ELF-1 (cell line): Measurements from ENCODE around the gene CCIN.
A peak's percentile ranks its signal among the peaks of the same experiment; 100 is the strongest.

ENCODE experiments used
- DNase-seq: peaks from one replicate; pipeline ENCODE4 v3.0.0-alpha.2; 2016; ENCODE audit warnings: low read depth, low spot score

CCIN gene

DNA sequence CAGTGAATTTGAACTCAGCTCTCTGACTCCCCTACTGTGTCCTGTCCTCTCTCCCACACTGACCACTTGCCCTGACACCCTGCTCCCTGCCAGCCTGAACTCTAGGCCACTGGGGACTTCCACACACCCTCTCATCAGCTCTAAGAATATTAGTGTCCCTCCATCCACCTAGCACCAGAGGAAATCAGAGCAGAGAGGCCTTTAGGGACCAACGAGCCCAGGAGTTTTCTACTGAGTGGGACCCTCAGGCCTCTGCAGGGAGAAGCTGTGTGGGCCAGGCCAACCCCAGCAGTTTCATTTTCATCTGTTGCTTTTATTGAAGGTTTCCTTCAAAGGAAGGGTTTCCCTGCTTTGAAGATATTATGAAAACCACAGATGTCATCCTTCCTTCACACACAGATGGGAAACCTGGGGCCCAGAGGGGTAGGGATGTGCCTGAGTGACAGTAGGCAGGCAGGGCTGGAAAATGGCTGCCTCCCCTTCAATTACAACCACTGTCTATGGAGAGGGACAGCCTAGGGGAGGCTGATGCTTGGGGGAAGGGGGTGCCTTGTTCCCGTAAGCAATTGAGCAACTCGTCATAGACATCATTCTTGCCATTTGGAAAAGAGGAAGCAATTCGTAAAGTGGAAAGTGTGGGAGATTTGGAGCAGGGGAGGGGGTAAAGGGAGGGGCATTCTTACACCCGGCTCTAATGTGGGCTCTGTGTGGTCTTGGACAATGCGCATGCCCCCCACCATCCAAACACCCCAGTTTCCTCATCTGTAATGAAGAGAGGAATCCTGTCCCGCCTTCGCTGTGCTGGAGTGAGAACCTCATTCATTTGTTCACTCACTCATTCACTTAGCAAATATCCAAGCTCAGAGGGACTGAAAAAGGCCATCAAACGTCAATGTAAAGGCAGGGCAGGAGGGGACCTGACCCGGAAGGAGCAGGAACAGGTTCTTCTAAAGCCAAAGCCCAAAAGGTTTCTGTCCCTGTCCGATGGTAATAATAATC lies 28.8 kb upstream of the CCIN start:
- DNase-seq, result no peak

DNA sequence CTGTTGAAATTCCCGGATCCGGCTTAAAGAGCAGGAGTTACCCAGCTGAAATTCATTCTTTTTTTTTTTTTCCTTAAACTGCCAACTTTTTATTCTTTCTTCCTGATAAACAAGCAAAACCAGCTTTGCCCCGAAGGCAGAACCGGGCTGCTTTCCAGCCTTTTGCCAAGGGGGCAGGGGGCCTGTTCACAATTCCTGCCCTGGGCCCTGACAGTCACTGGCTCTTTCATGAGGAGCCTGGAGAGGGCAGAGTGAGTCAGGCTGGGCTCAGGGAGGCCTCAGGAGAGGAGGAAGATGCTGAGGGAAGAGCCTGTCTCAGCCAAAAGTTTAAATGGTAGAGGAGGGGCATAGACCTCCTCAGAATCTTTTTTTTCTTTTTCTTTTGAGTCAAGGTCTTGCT lies 27.9 kb upstream of the CCIN start:
- peak; percentile 47 for DNase-seq

- no peak for DNase-seq
Measured at GRCh38 chr9:36141761-36142160, 27.4 kb upstream of the CCIN start.

DNA sequence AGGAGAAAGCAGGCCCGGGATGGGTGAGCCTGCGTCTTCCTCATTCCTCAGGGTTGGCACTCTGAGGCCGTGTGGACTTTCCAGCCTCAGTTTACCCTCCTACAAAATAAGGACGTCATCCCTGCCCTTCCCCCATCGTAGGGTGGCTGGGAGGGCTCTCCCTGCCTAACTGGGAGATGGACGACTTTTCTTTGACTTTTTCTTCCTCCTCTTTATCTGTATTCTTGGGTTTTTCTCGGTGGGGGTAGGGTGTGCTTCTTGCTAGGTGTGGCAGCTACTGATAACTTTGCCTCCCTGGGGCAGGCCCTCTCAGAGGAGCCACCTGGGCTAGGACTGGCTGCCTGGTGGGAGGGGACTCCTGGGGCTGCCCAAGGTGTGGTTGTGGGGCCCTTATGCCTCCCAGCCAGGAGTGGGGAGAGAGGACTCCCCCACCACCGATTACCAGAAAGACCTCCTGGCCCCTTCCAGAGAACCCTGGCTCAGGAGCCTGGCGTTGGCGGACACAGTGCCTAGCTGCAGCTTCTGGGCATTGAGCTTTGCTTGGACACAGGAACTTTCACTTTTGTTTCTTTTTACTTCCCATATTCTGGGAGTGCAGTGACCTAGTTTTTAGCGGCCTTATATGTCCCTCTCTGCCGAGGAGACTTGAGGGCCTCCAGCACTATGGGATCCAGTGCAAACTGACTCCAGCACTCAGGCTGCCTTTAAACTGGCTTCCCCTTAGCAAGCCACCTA lies 26.5 kb upstream of the CCIN start:
- DNase-seq, result no peak

DNA sequence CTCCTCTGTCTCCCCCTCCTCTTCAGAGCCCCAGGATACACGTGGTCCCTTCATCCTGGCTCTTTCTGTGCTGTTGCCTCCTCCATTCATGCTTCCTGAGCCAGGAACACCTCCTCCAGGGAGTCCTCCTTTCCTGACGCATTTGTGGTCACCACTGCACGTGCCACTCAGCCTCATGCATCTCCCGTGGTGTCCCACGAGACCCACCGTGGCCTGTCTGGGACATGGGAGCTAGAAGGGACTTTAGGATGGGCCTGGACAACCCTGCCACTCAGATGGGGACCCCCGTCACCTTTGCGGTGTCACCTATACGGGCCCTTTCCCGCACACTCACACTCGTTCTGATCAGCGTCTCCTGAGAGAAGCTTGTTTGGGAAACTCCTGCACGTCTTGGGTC lies 25.9 kb upstream of the CCIN start:
- no peak for DNase-seq

- DNase-seq, result no peak
Measured at GRCh38 chr9:36144309-36145232, 24.6 kb upstream of the CCIN start.

- no peak for DNase-seq
Measured at GRCh38 chr9:36145970-36146369, 23.2 kb upstream of the CCIN start.

DNA sequence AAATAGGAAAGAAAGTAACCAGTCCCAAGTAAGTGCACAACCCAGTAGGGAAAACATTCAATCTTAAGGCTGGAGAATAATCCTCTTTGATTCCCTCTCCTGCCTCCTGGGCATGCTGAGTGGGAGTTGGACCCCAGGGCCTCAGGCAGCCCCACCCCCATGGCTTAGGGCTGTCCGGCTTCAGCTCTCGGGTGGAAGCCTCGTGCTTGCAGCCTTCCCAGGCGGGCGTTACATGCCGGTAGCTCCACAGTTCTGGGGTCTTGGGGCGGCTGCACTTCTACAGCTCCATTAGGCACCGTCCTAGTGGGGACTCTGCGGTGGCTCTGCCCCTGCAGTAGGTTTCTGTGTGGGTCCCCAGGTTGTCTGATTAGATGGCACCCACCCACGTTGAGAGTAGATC lies 22.5 kb upstream of the CCIN start:
- no peak for DNase-seq

DNA sequence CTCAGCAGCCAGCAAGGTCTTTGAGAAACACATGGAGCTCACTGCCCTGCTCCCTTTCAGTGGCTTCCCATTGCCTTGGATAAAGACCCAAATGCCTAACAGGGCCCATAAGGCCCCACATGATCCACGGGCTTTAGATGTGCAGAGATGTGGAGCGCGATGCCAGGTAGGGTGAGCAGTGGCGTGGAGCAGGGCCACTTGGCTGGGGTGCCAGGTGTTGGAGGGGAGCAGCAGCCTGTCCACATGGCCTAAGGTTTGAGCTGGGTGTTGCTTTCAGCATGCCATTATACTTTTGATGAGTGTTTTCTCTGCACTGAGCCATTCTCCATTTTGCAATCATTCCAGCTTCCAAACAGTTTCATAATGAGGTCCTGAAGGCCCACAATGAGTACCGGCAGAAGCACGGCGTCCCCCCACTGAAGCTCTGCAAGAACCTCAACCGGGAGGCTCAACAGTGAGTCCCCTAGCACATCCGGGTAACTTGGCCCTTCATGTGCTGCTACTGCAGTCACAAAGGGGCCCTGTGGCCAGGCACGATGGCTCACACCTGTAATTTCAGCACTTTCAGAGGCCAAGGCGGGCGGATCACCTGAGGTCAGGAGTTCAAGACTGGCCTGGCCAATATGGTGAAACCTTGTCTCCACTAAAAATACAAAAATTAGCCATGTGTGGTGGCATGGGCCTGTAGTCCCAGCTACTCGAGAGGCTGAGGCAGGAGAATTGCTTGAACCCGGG lies 21.6 kb upstream of the CCIN start:
- no peak for DNase-seq

DNA sequence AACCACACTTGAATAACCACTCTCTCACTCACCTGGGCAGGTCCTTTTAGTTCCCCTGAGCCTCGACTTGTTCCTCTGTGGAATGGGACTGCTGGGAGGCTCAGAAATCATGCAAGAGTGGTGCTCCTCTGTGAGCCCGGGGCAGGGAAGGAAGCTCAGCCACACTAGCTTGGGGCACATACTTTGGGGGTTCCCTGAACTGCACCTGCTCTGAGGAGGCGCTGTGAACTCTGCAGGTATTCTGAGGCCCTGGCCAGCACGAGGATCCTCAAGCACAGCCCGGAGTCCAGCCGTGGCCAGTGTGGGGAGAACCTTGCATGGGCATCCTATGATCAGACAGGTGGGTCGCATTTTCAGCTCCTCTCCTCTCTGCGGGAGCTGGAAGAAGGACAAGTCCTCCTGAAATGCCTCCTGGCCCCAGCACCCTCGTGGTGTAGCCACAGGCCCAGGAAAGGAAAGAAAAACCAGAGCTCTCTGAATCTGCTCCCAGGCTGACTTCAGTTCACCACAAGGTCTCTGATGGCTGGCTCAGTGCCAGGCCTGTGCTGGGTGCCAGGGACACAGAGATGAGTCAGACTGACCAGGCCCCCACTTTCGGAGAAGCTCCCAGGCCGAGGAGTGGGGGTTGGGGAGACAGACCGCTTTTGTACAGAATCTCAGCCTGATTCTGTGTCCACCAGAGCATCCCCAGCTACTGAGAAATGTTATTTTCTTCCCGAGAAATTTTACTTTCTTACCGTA lies 20.7 kb upstream of the CCIN start:
- DNase-seq, result no peak

DNA sequence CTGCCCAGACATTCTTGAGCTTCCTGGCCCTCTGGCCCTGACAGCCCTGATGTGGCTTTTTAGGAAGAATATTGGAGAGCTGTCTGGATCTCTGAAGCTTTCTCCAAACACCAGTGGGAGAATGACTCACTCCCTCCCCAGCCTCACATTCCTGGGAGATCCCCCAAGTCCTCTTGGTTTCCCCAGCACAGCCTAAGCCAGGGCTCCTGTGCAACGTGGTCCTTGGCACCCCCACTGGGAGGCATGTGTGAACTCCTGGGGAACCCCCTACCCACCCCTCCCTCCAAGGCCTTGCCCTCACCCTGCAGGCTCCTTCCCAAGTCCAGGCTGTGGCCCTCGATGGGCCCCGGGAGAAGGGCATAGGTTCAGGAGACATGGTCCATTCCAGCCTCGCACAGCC lies 20.0 kb upstream of the CCIN start:
- no peak for DNase-seq

DNA sequence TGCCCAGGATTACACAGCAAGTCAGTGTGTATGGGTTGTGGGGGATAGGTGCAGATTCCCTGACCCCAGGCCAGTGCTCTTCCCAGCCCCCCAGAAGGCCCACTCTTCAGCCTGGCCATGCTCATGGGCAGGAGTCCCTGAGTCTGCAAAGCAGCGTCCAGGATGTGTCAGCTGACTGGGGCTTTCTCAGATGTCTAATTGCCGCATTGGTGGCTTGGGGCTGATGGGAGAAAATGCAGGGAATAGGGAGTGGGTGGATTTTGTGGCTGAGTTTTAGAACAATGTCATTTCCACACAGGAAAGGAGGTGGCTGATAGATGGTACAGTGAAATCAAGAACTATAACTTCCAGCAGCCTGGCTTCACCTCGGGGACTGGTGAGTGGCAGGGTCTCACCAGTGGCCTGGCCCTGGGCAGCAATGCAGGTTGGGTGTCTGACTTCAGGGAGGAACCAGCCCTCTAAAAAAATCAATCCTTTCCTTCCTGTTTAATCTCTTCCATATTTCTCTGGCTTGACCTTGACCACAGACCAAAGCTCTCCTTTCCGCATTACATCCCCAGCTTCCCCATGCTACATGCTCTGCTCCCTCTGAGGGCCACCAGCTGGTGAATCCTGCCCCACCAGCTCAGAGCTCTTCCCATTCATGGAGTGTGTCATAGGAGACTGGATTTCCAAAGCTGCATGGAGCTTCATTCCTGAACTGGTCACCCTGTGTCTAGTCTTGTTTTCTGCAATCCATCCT lies 18.4 kb upstream of the CCIN start:
- no peak for DNase-seq

GRCh38 chr9:36151316-36152210 lies 17.6 kb upstream of the CCIN start:
- no peak for DNase-seq

GRCh38 chr9:36152741-36153438 lies 16.3 kb upstream of the CCIN start:
- no peak for DNase-seq

- DNase-seq, result no peak
Measured at GRCh38 chr9:36153746-36154145, 15.4 kb upstream of the CCIN start.

DNA sequence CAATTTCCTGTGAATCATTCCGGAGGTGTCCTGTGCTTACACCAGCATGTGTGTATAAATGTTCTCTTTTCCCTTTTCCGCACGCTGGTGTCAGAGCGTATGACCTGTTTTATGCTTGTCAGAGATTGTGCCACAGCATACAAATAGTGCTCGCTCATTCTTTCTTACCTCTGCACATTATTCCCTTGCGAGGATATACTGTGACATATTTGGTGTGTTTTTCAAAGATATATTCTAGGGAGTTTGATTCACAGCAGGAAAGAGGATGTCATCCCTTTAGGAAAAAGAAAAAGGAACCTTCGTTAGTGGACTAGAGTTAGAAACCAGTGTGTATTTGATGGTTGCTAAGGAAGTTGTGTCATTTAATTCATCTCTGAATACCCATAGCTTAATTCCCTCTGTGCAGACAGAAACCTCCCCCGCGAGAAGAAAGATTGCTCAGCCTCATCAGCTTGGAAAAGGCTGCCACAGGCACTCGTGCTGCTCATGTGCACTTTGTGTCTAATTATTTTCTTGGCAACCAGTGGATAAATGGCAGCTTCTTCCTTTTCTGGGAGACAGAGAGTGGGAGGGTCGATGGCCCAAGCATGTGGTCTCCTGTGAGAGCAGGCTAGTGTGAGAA lies 14.7 kb upstream of the CCIN start:
- no peak for DNase-seq

- DNase-seq, result no peak
Measured at GRCh38 chr9:36156116-36156515, 13.1 kb upstream of the CCIN start.

- DNase-seq, result no peak
Measured at GRCh38 chr9:36158122-36158521, 11.1 kb upstream of the CCIN start.
